HCT116 (cell line): ENCODE results near the gene LRSAM1. TPM values are rescaled to one million over a fixed set of nuclear protein-coding genes. Genes with fewer than 3 reads are reported as not detected.

Experiments
- ATAC-seq: fragments of 200-7000 bp; cut with Tn5 transposase; 2 replicates; pipeline ENCODE4 v1.9.1; 2020; ENCODE audit warnings: mild to moderate bottlenecking, moderate library complexity
- BruUV-seq: library from RNA; stranded (reverse); fragments of 400-500 nt; replicated peaks from 2 replicates; lab custom pipeline; 2021; lab: Mats Ljungman, UMichigan
- CTCF ChIA-PET: fragments of 300-600 bp; sonication (Branson Sonifier 250); formaldehyde crosslinking; loops from one replicate; lab custom pipeline; 2021; ENCODE audit warnings: antibody characterized with exemption; lab: Charles Lee
- POLR2A ChIA-PET: fragments of 300-600, 350-600 bp; sonication (Branson Sonifier 250); formaldehyde crosslinking; loops from one replicate; lab custom pipeline; 2021; ENCODE audit warnings: antibody characterized with exemption; lab: Charles Lee
- RAD21 ChIA-PET, 2 experiments: fragments of 300-600 bp; sonication (Branson Sonifier 250); formaldehyde crosslinking; loops; one replicate each; lab custom pipeline; 2023; ENCODE audit warnings: low total read pairs in 2 of 2; ENCODE audit not compliant: uncharacterized antibody in 2 of 2, unreplicated experiment in 2 of 2, low non-redundant PET in 1 of 2; lab: Charles Lee
- DNase-seq: peaks from one replicate; pipeline ENCODE4 v3.0.0-alpha.2; 2010; ENCODE audit warnings: low read depth, low spot score
- H2AFZ ChIP-seq: fragments of 200-600 bp; shearing (Covaris generic), sonication (generic); 2 replicates; pipeline ENCODE4 v1.6.1; 2017; ENCODE audit warnings: low read depth, mixed run types, mixed read lengths, antibody characterized with exemption, low read length; ENCODE audit not compliant: poor library complexity, severe bottlenecking
- H3K27ac ChIP-seq: 2 replicates; pipeline ENCODE4 v1.5.1; 2012; ENCODE audit warnings: low read depth, low read length
- H3K27me3 ChIP-seq: fragments of 200-600 bp; sonication (generic); 2 replicates; pipeline ENCODE4 v1.6.1; 2016; ENCODE audit warnings: mixed run types, low read length, mixed read lengths; ENCODE audit not compliant: insufficient read depth
- H3K36me3 ChIP-seq, 2 experiments: fragments of 200-500 bp in 1 of 2; fragments of 200-600 bp in 1 of 2; sonication (Bioruptor generic) in 1 of 2; sonication (generic) in 1 of 2; 2 replicates each; pipeline versions ENCODE4 v1.5.1 to v1.6.1; 2014 to 2016; ENCODE audit warnings: low read length in 2 of 2, inconsistent platforms in 1 of 2, mixed read lengths in 1 of 2, mixed run types in 1 of 2; ENCODE audit not compliant: insufficient read depth in 2 of 2, control insufficient read depth in 1 of 2
- H3K4me1 ChIP-seq, 2 experiments: fragments of 200-600 bp in 1 of 2; sonication (generic) in 1 of 2; 2 replicates each; pipeline versions ENCODE4 v1.5.1 to v1.6.1; 2012 to 2017; ENCODE audit warnings: low read length in 2 of 2, inconsistent platforms in 1 of 2, mild to moderate bottlenecking in 1 of 2, mixed read lengths in 1 of 2, mixed run types in 1 of 2, moderate library complexity in 1 of 2; ENCODE audit not compliant: insufficient read depth in 2 of 2, control insufficient read depth in 1 of 2
- H3K4me2 ChIP-seq: fragments of 200-600 bp; sonication (generic); 2 replicates; pipeline ENCODE4 v1.6.1; 2017; ENCODE audit warnings: mixed run types, low read length, mixed read lengths
- H3K4me3 ChIP-seq, 2 experiments: fragments of 200-600 bp in 1 of 2; sonication (generic) in 1 of 2; replicated peaks in 1 of 2; 2 replicates each; pipeline ENCODE4 v1.5.1; 2011 to 2016; ENCODE audit warnings: low read length in 2 of 2, control low read depth in 1 of 2, low read depth in 1 of 2, mild to moderate bottlenecking in 1 of 2, mixed read lengths in 1 of 2, mixed run types in 1 of 2
- H3K79me2 ChIP-seq: fragments of 200-600 bp; sonication (generic); 2 replicates; pipeline ENCODE4 v1.6.1; 2017; ENCODE audit warnings: mild to moderate bottlenecking, mixed run types, low read length, moderate library complexity, mixed read lengths; ENCODE audit not compliant: insufficient read depth
- H3K9ac ChIP-seq: fragments of 200-600 bp; sonication (generic); 2 replicates; pipeline ENCODE4 v1.6.1; 2016; ENCODE audit warnings: low read length, mixed read lengths
- H3K9me2 ChIP-seq: fragments of 200-600 bp; sonication (generic), shearing (Covaris generic); 2 replicates; pipeline ENCODE4 v1.6.1; 2017; ENCODE audit warnings: mixed run types, mild to moderate bottlenecking, moderate library complexity; ENCODE audit not compliant: insufficient read depth
- H3K9me3 ChIP-seq, 2 experiments: fragments of 200-500 bp in 1 of 2; fragments of 200-600 bp in 1 of 2; sonication (Bioruptor generic) in 1 of 2; sonication (generic) in 1 of 2; 2 replicates each; pipeline ENCODE4 v1.6.1; 2014 to 2017; ENCODE audit warnings: low read length in 2 of 2, mixed read lengths in 2 of 2, inconsistent platforms in 1 of 2, low read depth in 1 of 2, mild to moderate bottlenecking in 1 of 2, mixed run types in 1 of 2, moderate library complexity in 1 of 2; ENCODE audit not compliant: control insufficient read depth in 1 of 2, insufficient read depth in 1 of 2
- H4K20me1 ChIP-seq: fragments of 200-600 bp; sonication (generic), shearing (Covaris generic); 2 replicates; pipeline ENCODE4 v1.6.1; 2017; ENCODE audit warnings: mixed run types, mild to moderate bottlenecking, moderate library complexity; ENCODE audit not compliant: insufficient read depth
- ATF3 ChIP-seq: IDR thresholded peaks from 2 replicates; pipeline ENCODE4 v1.6.1; 2012
- CEBPB ChIP-seq: IDR thresholded peaks from 2 replicates; pipeline ENCODE4 v1.6.1; 2012; ENCODE audit warnings: low read depth
- EGR1 ChIP-seq: IDR thresholded peaks from 2 replicates; pipeline ENCODE4 v1.6.1; 2012; ENCODE audit warnings: low read depth
- REST ChIP-seq: IDR thresholded peaks from 2 replicates; pipeline ENCODE4 v1.6.1; 2012; ENCODE audit warnings: low read depth
- SP1 ChIP-seq: IDR thresholded peaks from 2 replicates; pipeline ENCODE4 v1.6.1; 2012; ENCODE audit warnings: low read depth
- YY1 ChIP-seq: IDR thresholded peaks from 2 replicates; pipeline ENCODE4 v1.6.1; 2011; ENCODE audit warnings: low read length, low read depth, moderate library complexity, mild to moderate bottlenecking; ENCODE audit not compliant: insufficient replicate concordance; ENCODE audit errors: extremely low read depth
- intact Hi-C: fragments of 100-400 bp; cut with micrococcal nuclease; formaldehyde crosslinking; loops from 2 replicates; pipeline ENCODE4 v1.10.0; 2022
- total RNA-seq: library from RNA; stranded (reverse); gene quantifications from one replicate; pipeline ENCODE4 v1.2.1, GENCODE V29; 2021; ENCODE audit not compliant: unreplicated experiment
- TF ChIP-seq, protein P1 (sequence below): IDR thresholded peaks from 2 replicates; pipeline ENCODE4 v1.6.1; 2011; ENCODE audit warnings: mild to moderate bottlenecking, low read length, moderate library complexity; ENCODE audit not compliant: insufficient replicate concordance; ENCODE audit errors: extremely low read depth

Gene LRSAM1
- total RNA-seq, 1 experiment from 2014 or later = 25.9 TPM

- ATAC-seq = no peak
- Histone ChIP-seq H3K9me2 (no peaks in the 10 kb centered on the region), H3K79me2 (peaks cover 96% of the 10 kb centered on the region), H3K4me1 (peaks cover 0 to 36% of the 10 kb centered on the region in 2 experiments; a peak in 1 of 4 replicates), H3K36me3 (peaks cover 0 to 9% of the 10 kb centered on the region in 2 experiments; a peak in 2 of 4 replicates), H3K4me3 (no peak overlapping the region), H3K9me3 (no peaks in the 10 kb centered on the region), H4K20me1 (no peaks in the 10 kb centered on the region), H3K27ac (no peak overlapping the region), H3K9ac (no peak overlapping the region), H3K4me2 (no peak overlapping the region), H2AFZ (no peak overlapping the region), H3K27me3 (no peaks in the 10 kb centered on the region)
- ChIA-PET RAD21 (no interaction called here), POLR2A (no interaction called here), CTCF (interaction anchor here (0.6 kb wide), 1 partner anchor 331 kb away, joined by 3 read pairs; no protein-coding TSS in a partner anchor)
- no TSS peak for BruUV-seq
- no peak for DNase-seq
- no peak for TF ChIP-seq YY1
- TF ChIP-seq, protein P1, sequence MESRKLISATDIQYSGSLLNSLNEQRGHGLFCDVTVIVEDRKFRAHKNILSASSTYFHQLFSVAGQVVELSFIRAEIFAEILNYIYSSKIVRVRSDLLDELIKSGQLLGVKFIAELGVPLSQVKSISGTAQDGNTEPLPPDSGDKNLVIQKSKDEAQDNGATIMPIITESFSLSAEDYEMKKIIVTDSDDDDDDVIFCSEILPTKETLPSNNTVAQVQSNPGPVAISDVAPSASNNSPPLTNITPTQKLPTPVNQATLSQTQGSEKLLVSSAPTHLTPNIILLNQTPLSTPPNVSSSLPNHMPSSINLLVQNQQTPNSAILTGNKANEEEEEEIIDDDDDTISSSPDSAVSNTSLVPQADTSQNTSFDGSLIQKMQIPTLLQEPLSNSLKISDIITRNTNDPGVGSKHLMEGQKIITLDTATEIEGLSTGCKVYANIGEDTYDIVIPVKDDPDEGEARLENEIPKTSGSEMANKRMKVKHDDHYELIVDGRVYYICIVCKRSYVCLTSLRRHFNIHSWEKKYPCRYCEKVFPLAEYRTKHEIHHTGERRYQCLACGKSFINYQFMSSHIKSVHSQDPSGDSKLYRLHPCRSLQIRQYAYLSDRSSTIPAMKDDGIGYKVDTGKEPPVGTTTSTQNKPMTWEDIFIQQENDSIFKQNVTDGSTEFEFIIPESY = no peak
- TF ChIP-seq SP1 = no peak
- no peak for TF ChIP-seq CEBPB
- no peak for TF ChIP-seq EGR1
- TF ChIP-seq REST = no peak
- no peak for TF ChIP-seq ATF3
- intact Hi-C loops = no loop called here
These were observed 87.5 kb downstream of the LRSAM1 start for GRCh38 chr9:127538849-127539258.
